ENCODE results near the gene GRIK3.
"Not testable (repeated sequence)": the region's sequence is repeated elsewhere in the genome, so short reads cannot be mapped to it uniquely, and the experiment has no call there.

The GRIK3 gene

GRCh38 chr1:36773827-36774541, 260.3 kb downstream of the GRIK3 start:
- no peaks in the 10 kb centered on the region for H3K9me3 Mint-ChIP-seq
- DNase-seq (no peak), ATAC-seq (no peak)
- no peaks in the 10 kb centered on the region for H3K4me1 Mint-ChIP-seq
- H3K4me3 Mint-ChIP-seq: no peak overlapping the region
- H3K27ac Mint-ChIP-seq: peak overlapping the region in 1 of 2 donors; percentile 67
- peaks cover 55% of the 10 kb centered on the region for H3K27me3 Mint-ChIP-seq

- no peak for ATAC-seq
- no peaks in the 10 kb centered on the region for H3K9me3 Mint-ChIP-seq
Measured at GRCh38 chr1:36772647-36773495, 261.4 kb downstream of the GRIK3 start.

GRCh38 chr1:36771660-36772284, 262.5 kb downstream of the GRIK3 start:
- Mint-ChIP-seq H3K4me3 (no peak overlapping the region), H3K9me3 (no peaks in the 10 kb centered on the region), H3K27me3 (peaks cover 55% of the 10 kb centered on the region), H3K27ac (no peak overlapping the region), H3K4me1 (no peaks in the 10 kb centered on the region)
- DNase-seq (no peak), ATAC-seq (no peak)

More at GRCh38 chr1:36772647-36773495, 261.4 kb downstream of the GRIK3 start:
- Mint-ChIP-seq H3K4me3 (no peak overlapping the region), H3K27me3 (peaks cover 58% of the 10 kb centered on the region), H3K27ac (no peak overlapping the region), H3K4me1 (no peaks in the 10 kb centered on the region)
- DNase-seq: no peak

DNA sequence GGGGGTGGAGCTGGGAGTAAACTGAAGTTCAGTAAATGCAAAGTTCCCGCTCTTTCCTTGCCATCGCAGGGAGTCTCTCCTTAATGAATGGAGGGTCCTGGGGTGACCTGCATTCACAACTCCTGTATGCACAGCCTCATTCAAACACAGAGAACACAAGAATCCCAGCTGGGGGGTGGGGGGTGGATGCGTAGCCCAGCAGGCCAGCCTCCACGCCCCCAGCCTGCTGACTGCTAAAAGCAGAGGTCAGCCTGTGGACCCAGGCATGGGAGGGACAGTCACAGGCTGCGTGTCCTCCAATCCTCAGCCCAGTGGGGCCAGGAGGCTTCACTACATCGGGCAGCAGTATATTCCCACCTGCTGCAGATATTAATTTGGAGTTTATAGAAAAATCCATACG, 263.1 kb downstream of the GRIK3 start:
- Mint-ChIP-seq H3K4me3 (no peak overlapping the region), H3K9me3 (no peaks in the 10 kb centered on the region), H3K4me1 (no peaks in the 10 kb centered on the region), H3K27me3 (peaks cover 50% of the 10 kb centered on the region), H3K27ac (no peak overlapping the region)
- DNase-seq (no peak), ATAC-seq (no peak)

DNA sequence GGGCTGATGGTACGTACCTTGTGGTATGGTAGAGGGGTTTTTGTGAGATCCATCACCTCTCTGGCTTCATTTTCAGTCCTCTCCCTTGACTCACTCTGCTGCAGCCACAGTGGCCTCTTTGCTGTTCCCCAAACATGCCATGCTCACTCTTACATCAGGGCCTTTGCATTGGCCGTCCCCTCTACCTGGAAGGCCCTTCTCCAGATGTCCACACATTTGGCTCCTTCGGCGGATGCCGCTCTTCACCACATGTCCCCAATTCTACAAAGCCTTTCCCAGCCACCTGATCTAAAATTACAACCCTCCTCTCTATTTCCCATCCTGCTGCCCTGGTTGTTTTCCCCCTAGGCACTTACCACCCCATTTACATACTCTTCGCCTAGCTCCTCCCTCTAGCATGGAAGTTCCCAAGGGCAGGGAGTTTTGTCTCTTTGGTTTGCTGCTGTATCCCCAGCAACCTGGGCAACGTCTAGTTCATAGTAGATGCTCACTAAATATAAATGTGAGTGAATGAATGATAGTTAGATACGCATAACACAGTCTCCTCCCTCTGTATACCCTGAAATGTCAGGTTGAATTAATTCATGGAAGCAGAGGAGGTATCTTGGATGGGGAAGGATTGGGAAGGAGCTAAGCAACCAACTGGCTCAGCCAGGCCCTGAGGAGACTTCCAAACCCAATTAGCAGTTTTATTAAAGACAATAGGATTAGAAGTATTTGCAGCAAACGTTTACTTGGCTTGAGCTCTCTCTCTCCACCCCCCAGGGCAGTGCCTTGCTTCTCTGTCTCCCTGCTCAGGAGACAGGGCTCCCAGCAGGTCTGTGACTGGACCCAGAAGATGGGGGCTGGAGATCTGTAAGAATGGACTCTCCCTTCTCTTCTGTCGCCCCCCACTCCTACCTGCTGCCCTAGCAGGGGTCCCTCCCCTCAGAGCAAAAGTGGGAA, 264.2 kb downstream of the GRIK3 start:
- Mint-ChIP-seq H3K9me3 (no peaks in the 10 kb centered on the region), H3K4me3 (no peak overlapping the region), H3K4me1 (no peaks in the 10 kb centered on the region), H3K27ac (no peak overlapping the region), H3K27me3 (peaks cover 39% of the 10 kb centered on the region)
- ATAC-seq (no peak), DNase-seq (no peak)

GRCh38 chr1:36768486-36769178, 265.7 kb downstream of the GRIK3 start:
- peaks cover 34% of the 10 kb centered on the region for H3K27me3 Mint-ChIP-seq
- H3K4me1 Mint-ChIP-seq: no peaks in the 10 kb centered on the region
- H3K4me3 Mint-ChIP-seq: no peak overlapping the region
- H3K27ac Mint-ChIP-seq: no peak overlapping the region
- DNase-seq: no peak
- no peak for ATAC-seq
- H3K9me3 Mint-ChIP-seq: no peaks in the 10 kb centered on the region

GRCh38 chr1:36767429-36767828, 266.9 kb downstream of the GRIK3 start:
- H3K9me3 Mint-ChIP-seq, ATAC-seq, DNase-seq, H3K27ac Mint-ChIP-seq, H3K4me3 Mint-ChIP-seq, H3K4me1 Mint-ChIP-seq: not testable (repeated sequence)
- peaks cover 34% of the 10 kb centered on the region for H3K27me3 Mint-ChIP-seq

DNA sequence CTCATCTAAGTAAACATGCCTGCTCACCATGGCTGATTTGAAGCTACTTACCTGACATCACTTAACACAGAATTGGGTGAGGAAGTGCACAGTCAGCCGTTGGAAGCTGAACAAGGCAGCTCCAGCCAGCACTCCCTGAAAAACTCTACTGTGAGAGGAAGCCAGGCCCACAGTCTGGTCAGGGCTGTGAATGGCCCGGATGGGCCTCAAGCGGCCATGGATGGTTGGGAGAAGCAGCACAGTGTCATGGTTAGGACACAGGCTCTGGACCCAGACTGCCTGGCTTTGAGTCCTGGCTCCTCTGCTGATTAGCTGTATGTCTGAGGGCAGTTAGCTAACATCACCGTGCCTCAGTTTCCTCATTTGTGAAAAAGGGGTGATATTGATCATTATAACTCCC, 267.8 kb downstream of the GRIK3 start:
- Mint-ChIP-seq H3K9me3 (no peaks in the 10 kb centered on the region), H3K4me3 (no peak overlapping the region), H3K27ac (no peak overlapping the region), H3K27me3 (peaks cover 28% of the 10 kb centered on the region), H3K4me1 (no peaks in the 10 kb centered on the region)
- no peak for ATAC-seq
- DNase-seq: no peak

GRCh38 chr1:36765785-36766300, 268.5 kb downstream of the GRIK3 start:
- H3K27ac Mint-ChIP-seq: no peak overlapping the region

DNA sequence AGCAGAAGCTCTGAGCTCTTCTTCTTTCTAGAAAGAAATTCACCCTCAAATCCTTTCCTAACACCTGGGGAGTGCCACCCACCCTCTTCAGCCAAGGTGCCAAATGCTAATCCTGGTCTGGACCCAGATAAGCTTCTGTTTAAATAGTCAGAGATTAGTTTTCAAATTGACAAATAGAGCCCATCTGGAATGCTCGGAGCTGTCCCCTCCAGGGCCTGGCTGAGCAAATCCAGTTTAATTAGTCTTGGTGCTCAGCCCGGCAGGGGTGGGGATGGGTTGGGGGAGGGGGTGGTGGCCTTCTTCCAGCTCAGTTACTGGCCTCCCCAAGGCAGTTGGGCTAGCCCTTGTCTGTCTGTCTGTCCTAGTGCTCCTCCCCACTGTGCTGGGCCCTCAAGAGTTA, 269.5 kb downstream of the GRIK3 start:
- peaks cover 12% of the 10 kb centered on the region for H3K27me3 Mint-ChIP-seq
- H3K9me3 Mint-ChIP-seq: no peaks in the 10 kb centered on the region
- H3K4me1 Mint-ChIP-seq: no peaks in the 10 kb centered on the region
- no peak for ATAC-seq
- no peak overlapping the region for H3K4me3 Mint-ChIP-seq
- no peak for DNase-seq
- no peak overlapping the region for H3K27ac Mint-ChIP-seq

More at GRCh38 chr1:36765785-36766300, 268.5 kb downstream of the GRIK3 start:
- no peaks in the 10 kb centered on the region for H3K9me3 Mint-ChIP-seq
- H3K27me3 Mint-ChIP-seq: peaks cover 22% of the 10 kb centered on the region
- ATAC-seq (no peak), DNase-seq (no peak)
- H3K4me3 Mint-ChIP-seq: no peak overlapping the region
- H3K4me1 Mint-ChIP-seq: no peaks in the 10 kb centered on the region

DNA sequence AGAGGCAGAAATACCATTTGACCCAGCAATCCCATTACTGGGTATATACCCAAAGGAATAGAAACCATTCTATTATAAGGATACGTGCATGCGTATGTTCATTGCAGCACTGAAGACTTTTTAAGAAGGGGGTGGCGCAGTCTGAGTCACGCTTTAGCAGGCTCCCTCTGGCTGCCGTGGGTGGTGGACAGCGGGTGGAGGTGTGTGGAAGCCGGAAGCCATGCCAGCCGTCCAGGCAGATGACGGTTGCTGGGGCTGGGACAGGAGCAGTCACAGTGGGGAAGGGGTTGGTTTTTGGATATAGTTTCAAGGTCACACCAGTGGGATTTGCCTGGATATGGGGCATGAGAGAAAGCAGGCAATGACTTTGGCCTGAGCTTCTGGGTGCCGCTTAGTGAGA, 270.5 kb downstream of the GRIK3 start:
- peaks cover 1% of the 10 kb centered on the region for H3K27me3 Mint-ChIP-seq
- no peak for ATAC-seq
- H3K4me1 Mint-ChIP-seq: no peaks in the 10 kb centered on the region

DNA sequence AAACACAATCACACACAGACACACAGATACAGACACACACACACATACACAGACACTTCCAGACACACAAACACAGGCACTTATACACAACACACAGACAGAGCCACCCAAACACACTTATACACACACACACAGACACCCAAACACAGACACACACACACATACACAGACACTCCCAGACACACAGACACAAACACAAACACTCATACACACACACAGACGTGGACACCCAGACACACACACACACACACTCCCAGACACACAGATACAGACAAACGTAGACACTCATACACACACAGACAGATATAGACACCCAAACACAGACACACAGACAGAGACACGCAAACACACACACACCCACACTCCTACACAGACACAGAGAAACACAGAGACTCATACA, 272.1 kb downstream of the GRIK3 start:
- no peaks in the 10 kb centered on the region for H3K4me1 Mint-ChIP-seq
- H3K9me3 Mint-ChIP-seq: no peaks in the 10 kb centered on the region
- no peak overlapping the region for H3K27ac Mint-ChIP-seq
- no peak overlapping the region for H3K4me3 Mint-ChIP-seq
- no peak for DNase-seq
- no peaks in the 10 kb centered on the region for H3K27me3 Mint-ChIP-seq
- ATAC-seq: no peak

More for the DNA sequence above, 270.5 kb downstream of the GRIK3 start:
- Mint-ChIP-seq H3K9me3 (no peaks in the 10 kb centered on the region), H3K4me3 (no peak overlapping the region), H3K27ac (peak overlapping the region in 1 of 2 donors; percentile 4)
- no peak for DNase-seq

DNA sequence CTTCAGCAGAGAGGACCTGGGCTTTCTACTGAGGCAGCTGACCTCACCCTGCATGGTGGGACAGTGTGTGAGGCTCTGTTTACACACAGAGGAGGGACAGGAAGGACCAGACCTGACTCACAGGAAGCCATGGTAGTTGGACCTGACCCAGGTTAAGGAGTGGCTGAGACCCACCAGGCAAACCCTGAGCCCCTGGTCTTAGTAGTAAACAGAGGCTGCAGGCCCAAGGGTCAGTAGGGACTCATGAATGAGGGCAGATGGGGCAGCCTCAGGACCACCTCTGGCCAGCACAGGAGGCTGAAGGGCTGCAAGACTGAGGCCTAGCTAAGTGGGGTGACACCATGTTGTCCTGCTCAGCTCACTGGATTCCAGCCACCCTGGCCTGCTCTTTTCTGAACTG, 273.2 kb downstream of the GRIK3 start:
- Mint-ChIP-seq H3K27ac (no peak overlapping the region), H3K9me3 (no peaks in the 10 kb centered on the region), H3K4me1 (no peaks in the 10 kb centered on the region), H3K4me3 (no peak overlapping the region), H3K27me3 (no peaks in the 10 kb centered on the region)
- ATAC-seq: no peak
- no peak for DNase-seq

DNA sequence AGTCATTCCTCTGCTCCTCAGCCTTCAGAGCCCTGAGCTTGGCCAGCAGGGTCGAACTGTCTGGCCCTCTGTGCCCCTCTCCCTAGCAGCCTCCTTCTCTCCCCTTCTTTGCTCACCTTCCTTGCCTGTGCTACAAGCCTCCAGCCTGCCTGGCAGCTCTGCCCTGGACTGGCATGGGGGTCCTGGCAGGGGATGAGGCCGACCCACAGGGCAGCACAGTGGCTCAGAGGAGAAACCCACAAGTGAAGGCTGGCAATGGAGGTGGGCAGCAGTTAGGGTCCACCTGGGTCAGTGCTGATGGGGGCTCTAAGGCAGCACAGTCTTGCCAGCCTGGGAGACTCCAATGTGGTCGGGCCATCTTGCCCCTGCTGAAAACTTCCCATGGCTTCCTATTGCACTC, 274.2 kb downstream of the GRIK3 start:
- no peak overlapping the region for H3K4me3 Mint-ChIP-seq

More for the DNA sequence above, 274.2 kb downstream of the GRIK3 start:
- H3K4me1 Mint-ChIP-seq: no peaks in the 10 kb centered on the region
- no peaks in the 10 kb centered on the region for H3K9me3 Mint-ChIP-seq
- H3K27me3 Mint-ChIP-seq: peaks cover 3% of the 10 kb centered on the region
- ATAC-seq (no peak), DNase-seq (no peak)
- H3K27ac Mint-ChIP-seq: no peak overlapping the region
